ENCODE measurements around the gene MYBPC3.

DNA sequence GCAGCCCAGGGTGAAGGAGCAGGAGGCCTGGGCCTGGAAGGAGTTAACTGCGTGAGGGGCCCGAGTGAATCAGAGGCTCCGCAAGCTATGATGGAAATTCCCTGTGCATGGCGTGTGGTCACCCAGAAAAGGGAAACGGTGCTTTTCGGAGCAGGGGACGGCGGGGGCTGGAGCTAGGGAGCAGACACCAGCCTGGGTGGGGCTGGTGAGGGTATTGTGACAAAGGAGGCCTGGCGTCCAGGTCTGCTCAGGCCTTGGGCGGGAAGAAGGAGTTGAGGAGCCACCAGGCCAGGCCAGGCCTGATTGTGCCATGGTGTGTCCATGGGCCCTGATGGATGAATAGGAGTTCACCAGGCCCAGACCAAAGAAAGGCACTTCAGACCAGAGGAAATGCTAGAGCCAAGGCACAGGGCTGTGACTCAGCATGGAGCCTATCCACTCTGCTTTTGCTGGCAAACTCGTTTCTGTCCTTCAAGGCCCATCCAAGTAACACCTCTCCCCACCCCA, 38.6 kb upstream of the MYBPC3 start:
- TF ChIP-seq, protein P1, sequence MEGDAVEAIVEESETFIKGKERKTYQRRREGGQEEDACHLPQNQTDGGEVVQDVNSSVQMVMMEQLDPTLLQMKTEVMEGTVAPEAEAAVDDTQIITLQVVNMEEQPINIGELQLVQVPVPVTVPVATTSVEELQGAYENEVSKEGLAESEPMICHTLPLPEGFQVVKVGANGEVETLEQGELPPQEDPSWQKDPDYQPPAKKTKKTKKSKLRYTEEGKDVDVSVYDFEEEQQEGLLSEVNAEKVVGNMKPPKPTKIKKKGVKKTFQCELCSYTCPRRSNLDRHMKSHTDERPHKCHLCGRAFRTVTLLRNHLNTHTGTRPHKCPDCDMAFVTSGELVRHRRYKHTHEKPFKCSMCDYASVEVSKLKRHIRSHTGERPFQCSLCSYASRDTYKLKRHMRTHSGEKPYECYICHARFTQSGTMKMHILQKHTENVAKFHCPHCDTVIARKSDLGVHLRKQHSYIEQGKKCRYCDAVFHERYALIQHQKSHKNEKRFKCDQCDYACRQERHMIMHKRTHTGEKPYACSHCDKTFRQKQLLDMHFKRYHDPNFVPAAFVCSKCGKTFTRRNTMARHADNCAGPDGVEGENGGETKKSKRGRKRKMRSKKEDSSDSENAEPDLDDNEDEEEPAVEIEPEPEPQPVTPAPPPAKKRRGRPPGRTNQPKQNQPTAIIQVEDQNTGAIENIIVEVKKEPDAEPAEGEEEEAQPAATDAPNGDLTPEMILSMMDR (IDR thresholded peaks at IDR 0.05) = no peak
- no peak for TF ChIP-seq POLR2A (IDR thresholded peaks at IDR 0.05)
